ENCODE results near the gene MUC5AC.

DNA sequence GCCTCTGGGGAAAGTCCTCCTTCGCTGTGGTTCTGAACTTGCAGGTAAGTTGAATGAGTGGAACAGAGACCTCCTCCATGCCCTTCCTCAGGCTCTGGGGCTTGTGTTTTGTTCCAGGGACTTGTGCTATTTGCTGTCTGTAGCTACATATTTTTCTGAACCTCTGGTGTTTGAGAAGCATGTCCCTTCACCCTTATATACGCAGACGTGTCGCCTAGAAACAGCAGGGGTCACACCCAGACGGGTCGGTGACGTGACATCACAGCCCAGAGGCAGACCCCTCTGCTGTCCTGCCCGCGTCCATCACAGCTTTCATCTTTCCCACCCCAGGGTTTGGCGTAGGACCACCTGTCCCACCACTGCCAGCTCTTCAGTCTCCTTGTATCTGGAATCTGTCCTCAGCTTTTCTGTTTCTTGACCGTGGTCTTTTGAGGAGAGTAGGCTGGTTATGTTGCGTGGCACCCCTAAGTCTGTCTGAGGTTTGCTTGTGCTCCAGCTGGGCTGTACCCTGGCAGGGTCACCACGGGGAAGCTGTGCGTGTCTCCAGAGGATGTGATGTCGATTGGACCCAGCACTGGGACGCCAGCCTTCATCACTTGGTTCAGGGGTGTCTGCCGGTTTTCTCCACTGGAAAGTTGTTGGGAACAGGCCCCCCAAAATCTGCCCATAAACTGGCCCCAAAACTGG lies 51.8 kb downstream of the MUC5AC start:
- TF ChIP-seq, protein P1, sequence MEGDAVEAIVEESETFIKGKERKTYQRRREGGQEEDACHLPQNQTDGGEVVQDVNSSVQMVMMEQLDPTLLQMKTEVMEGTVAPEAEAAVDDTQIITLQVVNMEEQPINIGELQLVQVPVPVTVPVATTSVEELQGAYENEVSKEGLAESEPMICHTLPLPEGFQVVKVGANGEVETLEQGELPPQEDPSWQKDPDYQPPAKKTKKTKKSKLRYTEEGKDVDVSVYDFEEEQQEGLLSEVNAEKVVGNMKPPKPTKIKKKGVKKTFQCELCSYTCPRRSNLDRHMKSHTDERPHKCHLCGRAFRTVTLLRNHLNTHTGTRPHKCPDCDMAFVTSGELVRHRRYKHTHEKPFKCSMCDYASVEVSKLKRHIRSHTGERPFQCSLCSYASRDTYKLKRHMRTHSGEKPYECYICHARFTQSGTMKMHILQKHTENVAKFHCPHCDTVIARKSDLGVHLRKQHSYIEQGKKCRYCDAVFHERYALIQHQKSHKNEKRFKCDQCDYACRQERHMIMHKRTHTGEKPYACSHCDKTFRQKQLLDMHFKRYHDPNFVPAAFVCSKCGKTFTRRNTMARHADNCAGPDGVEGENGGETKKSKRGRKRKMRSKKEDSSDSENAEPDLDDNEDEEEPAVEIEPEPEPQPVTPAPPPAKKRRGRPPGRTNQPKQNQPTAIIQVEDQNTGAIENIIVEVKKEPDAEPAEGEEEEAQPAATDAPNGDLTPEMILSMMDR (IDR thresholded peaks at IDR 0.05) = no peak
- no peak for TF ChIP-seq POLR2A (IDR thresholded peaks at IDR 0.05)

Measured in adrenal gland (tissue), 5 donors.